Measurements from ENCODE around the gene AP5Z1.

- TF ChIP-seq, protein P1, sequence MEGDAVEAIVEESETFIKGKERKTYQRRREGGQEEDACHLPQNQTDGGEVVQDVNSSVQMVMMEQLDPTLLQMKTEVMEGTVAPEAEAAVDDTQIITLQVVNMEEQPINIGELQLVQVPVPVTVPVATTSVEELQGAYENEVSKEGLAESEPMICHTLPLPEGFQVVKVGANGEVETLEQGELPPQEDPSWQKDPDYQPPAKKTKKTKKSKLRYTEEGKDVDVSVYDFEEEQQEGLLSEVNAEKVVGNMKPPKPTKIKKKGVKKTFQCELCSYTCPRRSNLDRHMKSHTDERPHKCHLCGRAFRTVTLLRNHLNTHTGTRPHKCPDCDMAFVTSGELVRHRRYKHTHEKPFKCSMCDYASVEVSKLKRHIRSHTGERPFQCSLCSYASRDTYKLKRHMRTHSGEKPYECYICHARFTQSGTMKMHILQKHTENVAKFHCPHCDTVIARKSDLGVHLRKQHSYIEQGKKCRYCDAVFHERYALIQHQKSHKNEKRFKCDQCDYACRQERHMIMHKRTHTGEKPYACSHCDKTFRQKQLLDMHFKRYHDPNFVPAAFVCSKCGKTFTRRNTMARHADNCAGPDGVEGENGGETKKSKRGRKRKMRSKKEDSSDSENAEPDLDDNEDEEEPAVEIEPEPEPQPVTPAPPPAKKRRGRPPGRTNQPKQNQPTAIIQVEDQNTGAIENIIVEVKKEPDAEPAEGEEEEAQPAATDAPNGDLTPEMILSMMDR (IDR thresholded peaks at IDR 0.05), result no peak
- TF ChIP-seq POLR2A (IDR thresholded peaks at IDR 0.05), result no peak
Observed at GRCh38 chr7:4764402-4765007, 10.9 kb upstream of the AP5Z1 start.
